IMR-90 (cell line): ENCODE measurements around the gene TMEM221. TPM values are rescaled to one million over a fixed set of nuclear protein-coding genes. Genes with fewer than 3 reads are reported as not detected.

Experiments
- ATAC-seq: fragments of 200-7000 bp; cut with Tn5 transposase; 2 replicates; pipeline ENCODE4 v1.9.1; 2020; ENCODE audit warnings: low read depth, mild to moderate bottlenecking, moderate library complexity
- BruUV-seq: library from RNA; stranded (reverse); fragments of 400-500 nt; replicated peaks from 2 replicates; lab custom pipeline; 2021; lab: Mats Ljungman, UMichigan
- CTCF ChIA-PET: fragments of 300-600 bp; formaldehyde crosslinking; extraction: SDS; loops from one replicate; lab custom pipeline; 2021; ENCODE audit warnings: antibody characterized with exemption; lab: Yijun Ruan, JAX
- POLR2A ChIA-PET: fragments of 300-600 bp; sonication (Branson Sonifier 250); formaldehyde crosslinking; loops from one replicate; lab custom pipeline; 2022; ENCODE audit warnings: antibody characterized with exemption; ENCODE audit not compliant: unreplicated experiment; lab: Charles Lee
- DNase-seq: peaks from one replicate; pipeline ENCODE4 v3.0.0; 2013
- H2AFZ ChIP-seq: replicated peaks from 2 replicates; pipeline ENCODE3; 2013; ENCODE audit warnings: low read length, mild to moderate bottlenecking; ENCODE audit not compliant: poor library complexity
- H2AK5ac ChIP-seq: 2 replicates; pipeline ENCODE4 v1.6.1; 2013; ENCODE audit warnings: low read depth, low read length, inconsistent platforms
- H2AK9ac ChIP-seq: replicated peaks from 2 replicates; pipeline ENCODE3; 2013; ENCODE audit warnings: mild to moderate bottlenecking, low read depth, low read length, moderate library complexity; ENCODE audit not compliant: poor library complexity
- H2BK120ac ChIP-seq: 2 replicates; pipeline ENCODE4 v1.6.1; 2013; ENCODE audit warnings: low read depth, low read length, inconsistent platforms
- H2BK15ac ChIP-seq: 3 replicates; pipeline ENCODE4 v1.6.1; 2013; ENCODE audit warnings: low read depth, low read length, inconsistent platforms
- H2BK20ac ChIP-seq: 2 replicates; pipeline ENCODE4 v1.6.1; 2013; ENCODE audit warnings: low read depth, mild to moderate bottlenecking, inconsistent platforms, low read length, moderate library complexity
- H2BK5ac ChIP-seq: 2 replicates; pipeline ENCODE4 v1.6.1; 2013; ENCODE audit warnings: mild to moderate bottlenecking, low read depth, low read length, inconsistent platforms; ENCODE audit not compliant: poor library complexity, severe bottlenecking
- H3K14ac ChIP-seq: replicated peaks from 2 replicates; pipeline ENCODE4 v1.6.1; 2013; ENCODE audit warnings: low read depth, low read length, inconsistent platforms
- H3K18ac ChIP-seq: 2 replicates; pipeline ENCODE4 v1.6.1; 2013; ENCODE audit warnings: low read depth, low read length, control low read depth
- H3K23ac ChIP-seq: 2 replicates; pipeline ENCODE4 v1.6.1; 2013; ENCODE audit warnings: low read depth, low read length, inconsistent platforms
- H3K27ac ChIP-seq: 2 replicates; pipeline ENCODE4 v1.5.1; 2013; ENCODE audit warnings: mild to moderate bottlenecking, control low read depth, low read length; ENCODE audit not compliant: insufficient read depth
- H3K27me3 ChIP-seq: 2 replicates; pipeline ENCODE4 v1.6.1; 2013; ENCODE audit warnings: low read length; ENCODE audit not compliant: control insufficient read depth, insufficient read depth
- H3K36me3 ChIP-seq: 2 replicates; pipeline ENCODE4 v1.6.1; 2013; ENCODE audit warnings: low read length, mixed read lengths; ENCODE audit not compliant: control insufficient read depth, insufficient read depth
- H3K4ac ChIP-seq: 2 replicates; pipeline ENCODE4 v1.6.1; 2013; ENCODE audit warnings: low read depth, low read length, inconsistent platforms
- H3K4me1 ChIP-seq: 2 replicates; pipeline ENCODE4 v1.6.1; 2013; ENCODE audit warnings: low read length, mixed read lengths; ENCODE audit not compliant: control insufficient read depth, insufficient read depth
- H3K4me2 ChIP-seq: 2 replicates; pipeline ENCODE4 v1.6.1; 2013; ENCODE audit warnings: low read depth, mild to moderate bottlenecking, control low read depth, low read length, moderate library complexity
- H3K4me3 ChIP-seq: 2 replicates; pipeline ENCODE4 v1.5.1; 2013; ENCODE audit warnings: low read depth, mild to moderate bottlenecking, control low read depth, low read length, moderate library complexity; ENCODE audit not compliant: insufficient read depth
- H3K56ac ChIP-seq: 2 replicates; pipeline ENCODE4 v1.6.1; 2013; ENCODE audit warnings: low read length, inconsistent platforms; ENCODE audit not compliant: insufficient read depth; ENCODE audit errors: extremely low read depth
- H3K79me1 ChIP-seq, 2 experiments: 2 replicates each; pipeline ENCODE4 v1.6.1; 2013; ENCODE audit warnings: low read length in 2 of 2, inconsistent platforms in 1 of 2, low read depth in 1 of 2
- H3K9ac ChIP-seq: 2 replicates; pipeline ENCODE4 v1.6.1; 2013; ENCODE audit warnings: low read depth, low read length, control low read depth
- H3K9me1 ChIP-seq: 2 replicates; pipeline ENCODE4 v1.6.1; 2013; ENCODE audit warnings: low read length, inconsistent platforms; ENCODE audit not compliant: insufficient read depth
- H3K9me3 ChIP-seq: 2 replicates; pipeline ENCODE4 v1.6.1; 2013; ENCODE audit warnings: low read length; ENCODE audit not compliant: control insufficient read depth, insufficient read depth
- H4K20me1 ChIP-seq: 2 replicates; pipeline ENCODE4 v1.6.1; 2013; ENCODE audit warnings: low read length, inconsistent platforms; ENCODE audit not compliant: insufficient read depth
- H4K5ac ChIP-seq: 2 replicates; pipeline ENCODE4 v1.6.1; 2013; ENCODE audit warnings: mild to moderate bottlenecking, low read depth, low read length, control low read depth
- H4K8ac ChIP-seq, 2 experiments: 2 replicates each; pipeline ENCODE4 v1.6.1; 2013; ENCODE audit warnings: low read depth in 2 of 2, low read length in 2 of 2, control low read depth in 1 of 2, inconsistent platforms in 1 of 2
- H4K91ac ChIP-seq: 2 replicates; pipeline ENCODE4 v1.6.1; 2013; ENCODE audit warnings: low read depth, low read length, inconsistent platforms; ENCODE audit not compliant: insufficient read depth
- BHLHE40 ChIP-seq: fragments of 150-350 bp; IDR thresholded peaks from 2 replicates; pipeline ENCODE4 v1.6.1; 2016; ENCODE audit warnings: mild to moderate bottlenecking, low read depth, low read length
- CHD1 ChIP-seq: IDR thresholded peaks from 2 replicates; pipeline ENCODE4 v1.6.1; 2012; ENCODE audit warnings: low read depth, low read length, improper control_type of control experiment
- MAFK ChIP-seq: IDR thresholded peaks from 2 replicates; pipeline ENCODE4 v1.6.1; 2012; ENCODE audit warnings: low read depth, low read length, improper control_type of control experiment
- MAZ ChIP-seq: IDR thresholded peaks from 2 replicates; pipeline ENCODE4 v1.6.1; 2012; ENCODE audit warnings: low read depth, mild to moderate bottlenecking, low read length, improper control_type of control experiment, moderate library complexity, borderline replicate concordance
- MXI1 ChIP-seq: IDR thresholded peaks from 2 replicates; pipeline ENCODE4 v1.6.1; 2012; ENCODE audit warnings: low read depth, mild to moderate bottlenecking, low read length, moderate library complexity, borderline replicate concordance
- NFE2L2 ChIP-seq: fragments of 150-350 bp; IDR thresholded peaks from 2 replicates; pipeline ENCODE4 v1.6.1; 2016; ENCODE audit warnings: low read depth, mild to moderate bottlenecking, low read length
- RFX5 ChIP-seq: IDR thresholded peaks from 2 replicates; pipeline ENCODE4 v1.8.0; 2012; ENCODE audit warnings: low read depth, mild to moderate bottlenecking, low read length, moderate library complexity
- SMC3 ChIP-seq: fragments of 150-350 bp; IDR thresholded peaks from 2 replicates; pipeline ENCODE4 v1.6.1; 2016; ENCODE audit warnings: low read depth, mild to moderate bottlenecking, antibody characterized with exemption, low read length, moderate library complexity
- USF2 ChIP-seq: fragments of 150-350 bp; IDR thresholded peaks from 2 replicates; pipeline ENCODE4 v1.6.1; 2017; ENCODE audit warnings: mild to moderate bottlenecking, antibody characterized with exemption, low read length, low read depth
- WGBS, 2 experiments: methylation state at CpG; one replicate each; pipeline versions ENCODE4 v1.1.5 to v1.1.7; 2013; ENCODE audit warnings: missing lambda C conversion rate in 2 of 2; ENCODE audit not compliant: insufficient read length in 1 of 2; ENCODE audit errors: extremely low coverage in 2 of 2; 5-methylcytosine and 5-hydroxymethylcytosine counted together
- dilution Hi-C: fragments of 300-500 bp; cut with HindIII; formaldehyde crosslinking; loops from one replicate; pipeline ENCODE4 v1.14.3; 2018; ENCODE audit warnings: low sequenced_read_pairs; ENCODE audit not compliant: unreplicated experiment
- in situ Hi-C: fragments of 300-500 bp; cut with MboI; formaldehyde crosslinking; loops from 3 replicates; pipeline ENCODE4 v1.14.3; 2019; ENCODE audit warnings: low sequenced_read_pairs, inconsistent platforms, mixed read lengths
- intact Hi-C: fragments of 100-400 bp; cut with micrococcal nuclease; formaldehyde crosslinking; loops from 2 replicates; pipeline ENCODE4 v1.10.0; 2022
- polyA plus RNA-seq, 3 experiments: library from polyadenylated mRNA; depleted of rRNA; stranded (reverse); fragments of >200 nt; gene quantifications; 2 replicates each; pipeline ENCODE4 v1.2.3, GENCODE V29; 2012; ENCODE audit warnings: low replicate concordance in 1 of 3
- total RNA-seq: library from RNA; depleted of rRNA; stranded (reverse); fragments of >200 nt; gene quantifications from 2 replicates; pipeline ENCODE4 v1.2.3, GENCODE V29; 2012

The TMEM221 gene
- total and polyA plus RNA-seq, 2 of the 4 experiments (the other 2 are of a cell fraction) = 0.12 TPM; not detected in 1

GRCh38 chr19:17406887-17407196 is 41.6 kb downstream of the TMEM221 start:
- Histone ChIP-seq H4K8ac (no peak overlapping the region), H3K23ac (no peak overlapping the region), H3K79me1 (no peaks in the 10 kb centered on the region), H4K5ac (no peak overlapping the region), H2BK15ac (no peak overlapping the region), H3K27me3 (no peaks in the 10 kb centered on the region), H3K4ac (no peak overlapping the region), H3K9me1 (peaks cover 2% of the 10 kb centered on the region; the same call in 1 of the 2 replicates), H2BK20ac (no peak overlapping the region), H3K4me2 (no peak overlapping the region), H3K36me3 (no peaks in the 10 kb centered on the region), H2BK5ac (no peak overlapping the region), H3K18ac (no peak overlapping the region), H3K14ac (no peak overlapping the region), H3K4me3 (no peak overlapping the region), H3K9me3 (no peaks in the 10 kb centered on the region), H2AK5ac (no peak overlapping the region), H2BK120ac (no peak overlapping the region), H2AK9ac (no peak overlapping the region), H3K9ac (no peak overlapping the region), H4K91ac (no peak overlapping the region), H3K56ac (no peak overlapping the region), H4K20me1 (no peaks in the 10 kb centered on the region), H3K4me1 (peaks cover under 1% of the 10 kb centered on the region; the same call in 1 of the 2 replicates), H3K27ac (no peak overlapping the region), H2AFZ (no peak overlapping the region)
- dilution Hi-C loops = no loop called here
- no peak for ATAC-seq
- intact Hi-C loops = no loop called here
- ChIA-PET POLR2A (no interaction called here), CTCF (no interaction called here)
- no CpG with 5 or more reads among the region's 2 CpGs for WGBS, 2 experiments
- TF ChIP-seq USF2 = no peak
- no peak for TF ChIP-seq MAFK
- no peak for TF ChIP-seq MAZ
- no peak for TF ChIP-seq CHD1
- TF ChIP-seq BHLHE40 = no peak
- no peak for TF ChIP-seq MXI1
- TF ChIP-seq RFX5 = no peak
- TF ChIP-seq NFE2L2 = no peak
- TF ChIP-seq SMC3 = no peak
- BruUV-seq = no TSS peak
- in situ Hi-C loops = no loop called here
- DNase-seq = no peak
